Chondrocyte (in vitro differentiated cells): Measurements from ENCODE around the gene CFAP74. TPM values are rescaled to one million over a fixed set of nuclear protein-coding genes. Genes with fewer than 3 reads are reported as not detected.
A peak's percentile ranks its signal among the peaks of the same experiment; 100 is the strongest.

Experiments used
- DNase-seq: peaks from one replicate; pipeline ENCODE4 v3.0.0; 2021; ENCODE audit warnings: mixed read lengths, low spot score
- H3K27ac Mint-ChIP-seq: one replicate; pipeline ENCODE4 v1.8.0; 2021; ENCODE audit warnings: mild to moderate bottlenecking, moderate library complexity, mixed read lengths; ENCODE audit not compliant: unreplicated experiment
- H3K27me3 Mint-ChIP-seq: 2 replicates; pipeline ENCODE4 v1.8.0; 2021; ENCODE audit warnings: low read depth, mixed read lengths
- H3K36me3 Mint-ChIP-seq: 2 replicates; pipeline ENCODE4 v1.8.0; 2021; ENCODE audit warnings: low read depth, mixed read lengths
- H3K4me1 Mint-ChIP-seq: 2 replicates; pipeline ENCODE4 v1.8.0; 2021; ENCODE audit warnings: low read depth, mild to moderate bottlenecking, mixed read lengths
- H3K4me3 Mint-ChIP-seq: one replicate; pipeline ENCODE4 v1.8.0; 2021; ENCODE audit warnings: mild to moderate bottlenecking, moderate library complexity, mixed read lengths; ENCODE audit not compliant: unreplicated experiment
- H3K9me3 Mint-ChIP-seq: 2 replicates; pipeline ENCODE4 v1.8.0; 2021; ENCODE audit warnings: low read depth, mixed read lengths
- total RNA-seq: library from RNA; stranded (reverse); gene quantifications from 3 replicates; pipeline ENCODE4 v1.2.1, GENCODE V29; 2021
- TF ChIP-seq, protein P1 (sequence below): fragments of 200-600 bp; sonication (generic); IDR thresholded peaks from 2 replicates; pipeline ENCODE4 v1.5.0; 2021; ENCODE audit warnings: antibody characterized with exemption, mild to moderate bottlenecking, moderate library complexity

CFAP74 gene
- total RNA-seq, 1 donor from 2014 or later, result not detected

DNA sequence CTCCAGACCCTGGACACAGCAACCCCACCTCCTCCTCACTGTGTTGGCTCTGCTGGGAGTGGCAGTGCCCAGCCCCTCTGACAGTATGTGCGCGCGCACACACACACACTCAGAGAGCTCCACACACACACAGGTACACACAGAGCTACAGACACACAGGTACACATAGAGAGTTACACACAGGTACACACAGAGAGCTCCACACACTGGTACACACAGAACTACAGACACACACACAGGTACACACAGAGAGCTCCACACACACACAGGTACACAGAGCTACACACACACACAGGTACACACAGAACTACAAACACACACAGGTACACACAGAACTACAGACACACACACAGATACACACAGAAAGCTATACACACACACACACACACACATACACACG lies 40.3 kb upstream of the CFAP74 start:
- H3K36me3 Mint-ChIP-seq, result no peaks in the 10 kb centered on the region
- no peak overlapping the region for H3K27ac Mint-ChIP-seq
- H3K4me1 Mint-ChIP-seq, result no peaks in the 10 kb centered on the region
- H3K27me3 Mint-ChIP-seq, result peaks cover 29% of the 10 kb centered on the region
- TF ChIP-seq, protein P1, sequence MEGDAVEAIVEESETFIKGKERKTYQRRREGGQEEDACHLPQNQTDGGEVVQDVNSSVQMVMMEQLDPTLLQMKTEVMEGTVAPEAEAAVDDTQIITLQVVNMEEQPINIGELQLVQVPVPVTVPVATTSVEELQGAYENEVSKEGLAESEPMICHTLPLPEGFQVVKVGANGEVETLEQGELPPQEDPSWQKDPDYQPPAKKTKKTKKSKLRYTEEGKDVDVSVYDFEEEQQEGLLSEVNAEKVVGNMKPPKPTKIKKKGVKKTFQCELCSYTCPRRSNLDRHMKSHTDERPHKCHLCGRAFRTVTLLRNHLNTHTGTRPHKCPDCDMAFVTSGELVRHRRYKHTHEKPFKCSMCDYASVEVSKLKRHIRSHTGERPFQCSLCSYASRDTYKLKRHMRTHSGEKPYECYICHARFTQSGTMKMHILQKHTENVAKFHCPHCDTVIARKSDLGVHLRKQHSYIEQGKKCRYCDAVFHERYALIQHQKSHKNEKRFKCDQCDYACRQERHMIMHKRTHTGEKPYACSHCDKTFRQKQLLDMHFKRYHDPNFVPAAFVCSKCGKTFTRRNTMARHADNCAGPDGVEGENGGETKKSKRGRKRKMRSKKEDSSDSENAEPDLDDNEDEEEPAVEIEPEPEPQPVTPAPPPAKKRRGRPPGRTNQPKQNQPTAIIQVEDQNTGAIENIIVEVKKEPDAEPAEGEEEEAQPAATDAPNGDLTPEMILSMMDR, result no peak
- no peaks in the 10 kb centered on the region for H3K9me3 Mint-ChIP-seq
- peak overlapping the region; percentile 10 for H3K4me3 Mint-ChIP-seq
- DNase-seq, result no peak

DNA sequence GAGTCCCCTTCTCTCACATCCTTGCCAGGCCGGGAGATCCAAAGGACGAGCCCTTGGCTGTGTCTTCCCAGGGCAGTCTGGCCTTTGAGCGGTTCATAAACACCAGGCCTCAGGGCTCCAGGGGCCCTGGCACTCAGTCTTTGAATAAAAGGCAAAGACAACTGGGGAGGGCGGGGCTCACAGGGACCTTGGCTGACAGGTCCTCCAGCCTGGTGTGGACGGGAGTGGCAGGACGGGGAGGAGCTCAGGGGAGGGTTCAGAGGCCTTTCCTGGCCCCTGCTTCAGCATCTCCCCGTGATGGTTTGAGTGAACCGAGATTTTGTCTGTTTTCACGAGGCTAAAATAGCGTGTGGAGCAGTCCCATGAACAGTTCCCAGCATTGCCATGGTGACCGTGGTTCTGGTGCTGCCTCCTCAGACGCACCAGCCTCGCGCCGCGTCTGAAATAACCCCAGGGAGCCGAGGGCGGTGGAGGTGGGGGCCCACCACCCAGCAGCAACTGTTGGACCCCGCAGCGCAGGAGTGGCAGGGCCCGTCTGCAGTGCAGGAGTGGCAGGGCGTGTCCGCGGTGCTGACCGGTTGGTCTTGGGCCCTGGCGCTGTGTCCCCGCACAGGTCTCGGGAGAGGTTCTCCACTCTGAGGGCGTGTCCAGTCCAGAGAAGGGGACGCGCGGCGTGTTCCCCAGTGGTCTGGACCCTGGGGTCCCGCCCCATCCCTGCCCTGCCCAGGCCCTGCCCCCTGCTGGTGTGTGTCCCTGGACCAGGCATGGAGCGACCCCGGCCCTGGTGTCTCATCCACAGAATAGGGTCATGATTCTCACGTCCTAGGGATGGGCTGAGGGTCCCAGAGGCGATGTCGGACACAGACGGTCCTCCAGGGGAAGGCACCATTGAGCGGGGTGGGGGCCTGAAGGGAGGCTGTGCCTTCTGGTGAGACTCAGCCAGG lies 39.5 kb upstream of the CFAP74 start:
- Mint-ChIP-seq H3K4me1 (no peaks in the 10 kb centered on the region), H3K4me3 (no peak overlapping the region), H3K27me3 (peaks cover 29% of the 10 kb centered on the region), H3K27ac (no peak overlapping the region), H3K36me3 (peaks cover 2% of the 10 kb centered on the region), H3K9me3 (peaks cover 4% of the 10 kb centered on the region)
- DNase-seq, result no peak
- TF ChIP-seq, protein P1, result peak; percentile 26

DNA sequence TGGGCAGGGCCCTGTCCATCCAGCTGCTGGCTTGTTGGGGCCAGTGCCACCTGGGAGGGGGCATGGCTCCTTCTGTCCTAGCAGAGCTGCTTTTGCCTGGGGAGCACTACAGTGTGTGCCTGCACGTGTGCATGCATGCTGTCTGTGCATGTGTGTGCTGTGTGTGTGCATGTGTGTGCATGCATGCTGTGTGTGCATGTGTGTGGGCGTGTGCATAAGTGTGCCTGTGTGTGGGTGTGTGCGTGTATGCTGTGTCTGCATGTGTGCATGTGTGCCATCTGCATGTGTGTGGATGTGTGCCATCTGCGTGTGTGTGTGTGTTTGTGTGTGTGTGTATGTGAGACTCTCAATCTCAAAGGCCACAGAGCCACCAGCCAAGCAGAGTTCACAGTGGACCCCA lies 38.3 kb upstream of the CFAP74 start:
- Mint-ChIP-seq H3K4me1 (no peaks in the 10 kb centered on the region), H3K27me3 (peaks cover 28% of the 10 kb centered on the region), H3K36me3 (peaks cover 2% of the 10 kb centered on the region), H3K27ac (no peak overlapping the region), H3K4me3 (no peak overlapping the region), H3K9me3 (peaks cover 6% of the 10 kb centered on the region)
- TF ChIP-seq, protein P1, result no peak
- no peak for DNase-seq

DNA sequence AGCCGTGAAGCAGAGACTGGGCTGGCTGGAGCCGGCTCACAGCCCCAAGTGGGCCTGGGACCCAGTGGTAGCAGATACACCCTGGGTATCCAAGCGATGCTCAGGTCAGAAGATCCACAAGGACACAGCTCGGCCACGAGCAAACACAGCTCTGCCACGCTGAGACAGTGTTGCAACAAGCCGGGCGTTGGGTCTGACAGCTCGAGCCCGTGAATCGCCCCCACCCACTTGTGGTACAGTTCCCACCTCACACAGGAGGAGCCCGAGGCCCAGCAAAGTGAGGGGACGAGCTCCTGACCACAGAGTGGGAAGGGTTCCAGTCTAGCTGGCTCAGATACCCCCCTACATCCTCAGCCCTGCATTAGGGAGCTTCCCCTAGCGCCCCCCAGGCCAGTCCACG lies 37.7 kb upstream of the CFAP74 start:
- peaks cover 6% of the 10 kb centered on the region for H3K9me3 Mint-ChIP-seq
- no peak overlapping the region for H3K4me3 Mint-ChIP-seq
- TF ChIP-seq, protein P1, result no peak
- no peak for DNase-seq
- peaks cover 2% of the 10 kb centered on the region for H3K36me3 Mint-ChIP-seq
- peaks cover 28% of the 10 kb centered on the region for H3K27me3 Mint-ChIP-seq
- H3K4me1 Mint-ChIP-seq, result no peaks in the 10 kb centered on the region
- H3K27ac Mint-ChIP-seq, result no peak overlapping the region

DNA sequence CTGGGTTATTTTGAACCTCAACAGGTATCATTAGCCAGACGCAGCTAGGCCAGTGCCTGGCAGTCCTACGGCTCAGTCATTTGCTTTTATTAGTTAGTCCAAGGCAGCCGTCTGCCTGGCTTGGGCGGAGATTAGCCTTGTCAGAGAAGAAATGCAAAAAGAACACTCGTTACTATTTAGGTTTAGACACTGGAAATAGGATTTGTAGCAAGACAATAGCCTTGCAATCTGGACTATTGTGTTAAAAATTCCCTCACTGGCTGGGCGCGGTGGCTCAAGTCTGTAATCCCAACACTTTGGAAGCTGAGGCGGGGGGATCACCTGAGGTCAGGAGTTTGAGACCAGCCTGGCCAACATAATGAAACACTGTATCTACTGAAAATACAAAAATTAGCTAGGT lies 35.7 kb upstream of the CFAP74 start:
- Mint-ChIP-seq H3K27me3 (peaks cover 22% of the 10 kb centered on the region), H3K9me3 (peaks cover 6% of the 10 kb centered on the region), H3K27ac (no peak overlapping the region), H3K4me3 (no peak overlapping the region), H3K4me1 (no peaks in the 10 kb centered on the region), H3K36me3 (peaks cover 2% of the 10 kb centered on the region)
- DNase-seq, result no peak
- TF ChIP-seq, protein P1, result no peak
